Kidney (tissue), 14 donors: ENCODE results near the gene COLQ. TPM values are rescaled to one million over a fixed set of nuclear protein-coding genes. Genes with fewer than 3 reads are reported as not detected.

Source experiments
- DNase-seq, 5 donors: peaks; one replicate each; pipeline ENCODE4 v3.0.0-alpha.2; 2013 to 2020
- FAIRE-seq: peaks from 2 replicates; lab custom pipeline; 2012; peaks lifted over from hg19 to GRCh38; lab: Jason Lieb, UNC
- H3K27ac ChIP-seq, 2 donors: one replicate each; pipeline ENCODE4 v1.7.0; 2013; ENCODE audit warnings: low read depth in 2 of 2, low read length in 2 of 2, inconsistent platforms in 1 of 2
- H3K27me3 ChIP-seq: one replicate; pipeline ENCODE4 v1.7.1; 2013; ENCODE audit warnings: low read length, inconsistent platforms; ENCODE audit not compliant: control insufficient read depth, insufficient read depth
- H3K36me3 ChIP-seq, 3 donors: one replicate each; pipeline versions ENCODE4 v1.7.0 to v1.7.1; 2013; ENCODE audit warnings: low read length in 3 of 3, control low read depth in 1 of 3, inconsistent platforms in 1 of 3; ENCODE audit not compliant: insufficient read depth in 3 of 3, control insufficient read depth in 2 of 3
- H3K4me1 ChIP-seq, 3 donors: one replicate each; pipeline versions ENCODE4 v1.7.0 to v1.7.1; 2013; ENCODE audit warnings: low read length in 3 of 3, inconsistent platforms in 1 of 3, low read depth in 1 of 3; ENCODE audit not compliant: control insufficient read depth in 2 of 3, insufficient read depth in 2 of 3
- H3K4me3 ChIP-seq, 3 donors: one replicate each; pipeline versions ENCODE4 v1.7.0 to v1.8.1; 2013; ENCODE audit warnings: low read length in 3 of 3, control low read depth in 1 of 3, inconsistent platforms in 1 of 3
- H3K9ac ChIP-seq, 3 donors: one replicate each; pipeline versions ENCODE4 v1.7.0 to v1.7.1; 2013; ENCODE audit warnings: low read length in 3 of 3, control low read depth in 1 of 3, inconsistent platforms in 1 of 3
- H3K9me3 ChIP-seq, 3 donors: one replicate each; pipeline versions ENCODE4 v1.7.0 to v1.7.1; 2013; ENCODE audit warnings: low read length in 3 of 3, control low read depth in 1 of 3, inconsistent platforms in 1 of 3; ENCODE audit not compliant: control insufficient read depth in 2 of 3, insufficient read depth in 1 of 3
- intact Hi-C: fragments of 100-400 bp; cut with DNase I; formaldehyde crosslinking; loops from one replicate; pipeline ENCODE4 v1.11.1; 2022
- polyA plus RNA-seq: library from polyadenylated mRNA; stranded (reverse); fragments of 350-450 nt; fragmentation: Illumina TruSeq; extraction: RNeasy Lipid Tissue Mini Kit (QIAGEN cat#74804); gene quantifications from one replicate; pipeline ENCODE4 v1.2.3, GENCODE V29; 2014; ENCODE audit warnings: low read depth, low replicate concordance; ENCODE audit not compliant: insufficient read depth
- total RNA-seq: library from RNA; stranded (reverse); fragmentation: NEBNext Ultra II Directional; extraction: Animal tissue kit (Norgen Biotek cat#: 25700); gene quantifications from one replicate; pipeline ENCODE4 v1.2.1, GENCODE V29; 2021
- TF ChIP-seq, protein P1 (sequence below): IDR thresholded peaks from 3 replicates; pipeline ENCODE4 v1.5.1; 2012; ENCODE audit warnings: mild to moderate bottlenecking, moderate library complexity, borderline replicate concordance; ENCODE audit not compliant: insufficient read depth; ENCODE audit errors: extremely low read depth
- donor health status: control.
- donor health status: control.
- donor health status: control.
- donor health status: control.
- donor health status: control.
- donor health status: DM: yes; HTN: yes; CAD: no.
- donor health status: Normal renal cell carcinoma (clear cell type).

COLQ gene
- total and polyA plus RNA-seq, 2 donors from 2014 or later = 1.2 to 4.3 TPM

GRCh38 chr3:15523660-15524417, 2.3 kb upstream of the COLQ start:
- no peaks in the 10 kb centered on the region for H3K9me3 ChIP-seq
- H3K4me1 ChIP-seq = peaks cover 0 to 3% (median 0%) of the 10 kb centered on the region in 3 donors
- no peak for FAIRE-seq
- H3K4me3 ChIP-seq = no peak overlapping the region
- intact Hi-C loops = no loop called here
- H3K27me3 ChIP-seq = no peaks in the 10 kb centered on the region
- H3K36me3 ChIP-seq = no peaks in the 10 kb centered on the region
- H3K9ac ChIP-seq = no peak overlapping the region
- no peak overlapping the region for H3K27ac ChIP-seq
- no peak for DNase-seq
- TF ChIP-seq, protein P1, sequence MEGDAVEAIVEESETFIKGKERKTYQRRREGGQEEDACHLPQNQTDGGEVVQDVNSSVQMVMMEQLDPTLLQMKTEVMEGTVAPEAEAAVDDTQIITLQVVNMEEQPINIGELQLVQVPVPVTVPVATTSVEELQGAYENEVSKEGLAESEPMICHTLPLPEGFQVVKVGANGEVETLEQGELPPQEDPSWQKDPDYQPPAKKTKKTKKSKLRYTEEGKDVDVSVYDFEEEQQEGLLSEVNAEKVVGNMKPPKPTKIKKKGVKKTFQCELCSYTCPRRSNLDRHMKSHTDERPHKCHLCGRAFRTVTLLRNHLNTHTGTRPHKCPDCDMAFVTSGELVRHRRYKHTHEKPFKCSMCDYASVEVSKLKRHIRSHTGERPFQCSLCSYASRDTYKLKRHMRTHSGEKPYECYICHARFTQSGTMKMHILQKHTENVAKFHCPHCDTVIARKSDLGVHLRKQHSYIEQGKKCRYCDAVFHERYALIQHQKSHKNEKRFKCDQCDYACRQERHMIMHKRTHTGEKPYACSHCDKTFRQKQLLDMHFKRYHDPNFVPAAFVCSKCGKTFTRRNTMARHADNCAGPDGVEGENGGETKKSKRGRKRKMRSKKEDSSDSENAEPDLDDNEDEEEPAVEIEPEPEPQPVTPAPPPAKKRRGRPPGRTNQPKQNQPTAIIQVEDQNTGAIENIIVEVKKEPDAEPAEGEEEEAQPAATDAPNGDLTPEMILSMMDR = no peak

GRCh38 chr3:15522016-15522415, 510 bp upstream of the COLQ start:
- no peaks in the 10 kb centered on the region for H3K36me3 ChIP-seq
- no peak overlapping the region for H3K9ac ChIP-seq
- H3K27me3 ChIP-seq = no peaks in the 10 kb centered on the region
- no peak overlapping the region for H3K4me3 ChIP-seq
- FAIRE-seq = no peak
- no peak overlapping the region for H3K27ac ChIP-seq
- no peaks in the 10 kb centered on the region for H3K9me3 ChIP-seq
- peaks cover 0 to 3% (median 0%) of the 10 kb centered on the region in 3 donors for H3K4me1 ChIP-seq
- intact Hi-C loops = no loop called here
- TF ChIP-seq, protein P1 = no peak
- no peak for DNase-seq

DNA sequence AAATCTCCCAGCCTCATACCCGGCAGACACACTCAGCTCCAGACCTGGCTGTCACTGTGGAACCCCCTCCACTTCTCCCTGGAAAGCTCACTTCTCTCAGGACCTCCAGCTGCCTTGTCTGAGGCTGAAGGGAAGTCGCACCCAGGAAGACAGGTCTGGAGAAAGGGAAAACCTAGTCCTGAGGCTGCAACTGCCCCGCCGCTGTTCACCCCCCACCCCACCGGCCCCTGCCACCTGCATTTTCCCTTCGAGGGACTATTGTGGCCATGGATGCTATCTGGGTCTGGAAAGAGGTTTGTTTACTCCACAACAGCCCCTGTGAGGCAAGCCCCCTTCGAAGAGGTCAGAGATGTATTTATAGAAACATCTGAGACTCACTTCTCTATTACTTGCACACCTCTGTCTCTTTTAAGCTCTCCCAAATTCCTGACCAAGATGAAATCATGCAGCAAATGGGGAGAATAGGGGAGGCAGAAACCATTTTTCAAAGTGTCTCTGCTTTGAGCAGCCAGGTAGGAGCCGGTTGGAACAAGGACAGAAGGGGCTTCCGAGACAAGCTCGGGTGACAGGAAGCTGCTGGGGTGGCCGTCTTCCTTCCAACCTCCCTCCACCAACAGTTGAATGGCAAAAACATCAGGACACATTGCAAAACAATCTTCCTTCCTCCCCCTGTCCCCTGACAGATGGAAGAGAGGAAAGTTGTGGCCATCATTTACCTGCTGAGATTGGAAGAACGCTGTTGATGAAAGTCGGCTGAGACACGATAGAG, 518 bp downstream of the COLQ start:
- H3K9me3 ChIP-seq = no peaks in the 10 kb centered on the region
- H3K27ac ChIP-seq = no peak overlapping the region
- H3K36me3 ChIP-seq = no peaks in the 10 kb centered on the region
- peak overlapping the region in 2 of 3 donors; percentile 1 to 5 for H3K4me3 ChIP-seq
- DNase-seq (no peak), FAIRE-seq (no peak)
- peaks cover 0 to 3% (median 0%) of the 10 kb centered on the region in 3 donors for H3K4me1 ChIP-seq
- intact Hi-C loops = no loop called here
- no peak overlapping the region for H3K9ac ChIP-seq
- TF ChIP-seq, protein P1 = no peak
- no peaks in the 10 kb centered on the region for H3K27me3 ChIP-seq
